SK-N-SH (cell line): Measurements from ENCODE around the gene SLC1A1.

Source experiments
- EZH2phosphoT487 ChIP-seq: fragments of 200-600 bp; sonication (generic); IDR thresholded peaks from 2 replicates; pipeline ENCODE4 v1.6.1; 2017; ENCODE audit warnings: low read depth, mixed run types, mild to moderate bottlenecking, antibody characterized with exemption, moderate library complexity, borderline replicate concordance
- FOXM1 ChIP-seq: IDR thresholded peaks from 2 replicates; pipeline ENCODE4 v1.4.0; 2012; ENCODE audit warnings: low read depth, mild to moderate bottlenecking
- GABPA ChIP-seq: IDR thresholded peaks from 2 replicates; pipeline ENCODE4 v1.4.0; 2012; ENCODE audit warnings: low read depth, mild to moderate bottlenecking
- MXI1 ChIP-seq: IDR thresholded peaks from 2 replicates; pipeline ENCODE4 v1.6.1; 2012; ENCODE audit warnings: mild to moderate bottlenecking, low read depth, low read length, improper control_type of control experiment
- POLR2AphosphoS5 ChIP-seq: IDR thresholded peaks from 2 replicates; pipeline ENCODE4 v1.6.1; 2012; ENCODE audit warnings: low read depth, low read length
- RCOR1 ChIP-seq: fragments of 150-350 bp; IDR thresholded peaks from 2 replicates; pipeline ENCODE4 v1.6.1; 2017; ENCODE audit warnings: antibody characterized with exemption, low read length
- REST ChIP-seq: IDR thresholded peaks from 2 replicates; pipeline ENCODE4 v1.6.1; 2012; ENCODE audit warnings: mild to moderate bottlenecking, low read depth, low read length, moderate library complexity
- SMC3 ChIP-seq: IDR thresholded peaks from 2 replicates; pipeline ENCODE4 v1.6.1; 2012; ENCODE audit warnings: low read depth, low read length, improper control_type of control experiment
- TAF1 ChIP-seq: IDR thresholded peaks from 2 replicates; pipeline ENCODE4 v1.6.1; 2012; ENCODE audit warnings: low read depth, mild to moderate bottlenecking, low read length, moderate library complexity, borderline replicate concordance
- USF2 ChIP-seq: fragments of 150-350 bp; IDR thresholded peaks from 2 replicates; pipeline ENCODE4 v1.6.1; 2017; ENCODE audit warnings: antibody characterized with exemption, low read length, low read depth, borderline replicate concordance
- YY1 ChIP-seq: IDR thresholded peaks from 2 replicates; pipeline ENCODE4 v1.4.0; 2012; ENCODE audit warnings: low read depth, mild to moderate bottlenecking
- ZBTB33 ChIP-seq: IDR thresholded peaks from 2 replicates; pipeline ENCODE4 v1.4.0; 2012; ENCODE audit warnings: low read depth, borderline replicate concordance
- TF ChIP-seq, protein P1 (sequence below): fragments of 200-600 bp; sonication (generic); IDR thresholded peaks from 2 replicates; pipeline ENCODE4 v1.6.1; 2017; ENCODE audit warnings: antibody characterized with exemption, mild to moderate bottlenecking, moderate library complexity
- TF ChIP-seq, protein P2 (sequence below): IDR thresholded peaks from 2 replicates; pipeline ENCODE4; 2012

- TF ChIP-seq ZBTB33 (no peak), EZH2phosphoT487 (no peak), RCOR1 (no peak), TAF1 (no peak), USF2 (no peak), POLR2AphosphoS5 (no peak), REST (no peak), MXI1 (no peak), GABPA (no peak), FOXM1 (no peak), YY1 (no peak), SMC3 (no peak)
- TF ChIP-seq, protein P1, sequence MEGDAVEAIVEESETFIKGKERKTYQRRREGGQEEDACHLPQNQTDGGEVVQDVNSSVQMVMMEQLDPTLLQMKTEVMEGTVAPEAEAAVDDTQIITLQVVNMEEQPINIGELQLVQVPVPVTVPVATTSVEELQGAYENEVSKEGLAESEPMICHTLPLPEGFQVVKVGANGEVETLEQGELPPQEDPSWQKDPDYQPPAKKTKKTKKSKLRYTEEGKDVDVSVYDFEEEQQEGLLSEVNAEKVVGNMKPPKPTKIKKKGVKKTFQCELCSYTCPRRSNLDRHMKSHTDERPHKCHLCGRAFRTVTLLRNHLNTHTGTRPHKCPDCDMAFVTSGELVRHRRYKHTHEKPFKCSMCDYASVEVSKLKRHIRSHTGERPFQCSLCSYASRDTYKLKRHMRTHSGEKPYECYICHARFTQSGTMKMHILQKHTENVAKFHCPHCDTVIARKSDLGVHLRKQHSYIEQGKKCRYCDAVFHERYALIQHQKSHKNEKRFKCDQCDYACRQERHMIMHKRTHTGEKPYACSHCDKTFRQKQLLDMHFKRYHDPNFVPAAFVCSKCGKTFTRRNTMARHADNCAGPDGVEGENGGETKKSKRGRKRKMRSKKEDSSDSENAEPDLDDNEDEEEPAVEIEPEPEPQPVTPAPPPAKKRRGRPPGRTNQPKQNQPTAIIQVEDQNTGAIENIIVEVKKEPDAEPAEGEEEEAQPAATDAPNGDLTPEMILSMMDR = no peak
- TF ChIP-seq, protein P2, sequence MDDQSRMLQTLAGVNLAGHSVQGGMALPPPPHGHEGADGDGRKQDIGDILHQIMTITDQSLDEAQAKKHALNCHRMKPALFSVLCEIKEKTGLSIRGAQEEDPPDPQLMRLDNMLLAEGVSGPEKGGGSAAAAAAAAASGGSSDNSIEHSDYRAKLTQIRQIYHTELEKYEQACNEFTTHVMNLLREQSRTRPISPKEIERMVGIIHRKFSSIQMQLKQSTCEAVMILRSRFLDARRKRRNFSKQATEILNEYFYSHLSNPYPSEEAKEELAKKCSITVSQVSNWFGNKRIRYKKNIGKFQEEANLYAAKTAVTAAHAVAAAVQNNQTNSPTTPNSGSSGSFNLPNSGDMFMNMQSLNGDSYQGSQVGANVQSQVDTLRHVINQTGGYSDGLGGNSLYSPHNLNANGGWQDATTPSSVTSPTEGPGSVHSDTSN = no peak
These were observed 69.3 kb downstream of the SLC1A1 start for GRCh38 chr9:4559261-4560182.
